Neural cell (in vitro differentiated cells): ENCODE data around the gene CEMIP. TPM values are rescaled to one million over a fixed set of nuclear protein-coding genes. Genes with fewer than 3 reads are reported as not detected.

ENCODE experiments used
- H2AFZ ChIP-seq: fragments of 200-600, 300-800 bp; sonication (generic), shearing (Covaris generic); 2 replicates; pipeline ENCODE4 v1.6.0; 2014; ENCODE audit warnings: low read depth, mild to moderate bottlenecking, antibody characterized with exemption, low read length, moderate library complexity
- H3F3A ChIP-seq: fragments of 200-600 bp; shearing (Covaris generic); 2 replicates; pipeline ENCODE4 v1.6.1; 2016; ENCODE audit warnings: mild to moderate bottlenecking, moderate library complexity, mixed read lengths, antibody characterized with exemption, low read length; ENCODE audit not compliant: insufficient read depth, poor library complexity, severe bottlenecking
- H3K27ac ChIP-seq: fragments of 200-600, 300-800 bp; sonication (generic), shearing (Covaris generic); 2 replicates; pipeline ENCODE4 v1.5.1; 2014; ENCODE audit warnings: mild to moderate bottlenecking, low read length, moderate library complexity
- H3K27me3 ChIP-seq: fragments of 300-800, 200-600 bp; sonication (generic), shearing (Covaris generic); 2 replicates; pipeline ENCODE4 v1.6.0; 2014; ENCODE audit warnings: mild to moderate bottlenecking, low read depth, low read length, moderate library complexity; ENCODE audit not compliant: insufficient read depth
- H3K36me3 ChIP-seq: fragments of 300-800, 200-600 bp; sonication (generic), shearing (Covaris generic); 2 replicates; pipeline ENCODE4 v1.5.1; 2014; ENCODE audit warnings: mild to moderate bottlenecking, antibody characterized with exemption, low read length, moderate library complexity; ENCODE audit not compliant: insufficient read depth
- H3K4me2 ChIP-seq: fragments of 300-800, 200-600 bp; sonication (generic), shearing (Covaris generic); 2 replicates; pipeline ENCODE4 v1.6.0; 2014; ENCODE audit warnings: mild to moderate bottlenecking, low read length
- H3K4me3 ChIP-seq: fragments of 300-800, 200-600 bp; sonication (generic), shearing (Covaris generic); 2 replicates; pipeline ENCODE4 v1.5.1; 2014; ENCODE audit warnings: mild to moderate bottlenecking, low read length, moderate library complexity
- H3K79me2 ChIP-seq: fragments of 200-600 bp; shearing (Covaris generic); replicated peaks from 2 replicates; pipeline ENCODE4 v1.6.0; 2014; ENCODE audit warnings: mild to moderate bottlenecking, low read length, moderate library complexity; ENCODE audit not compliant: insufficient read depth
- H3K9ac ChIP-seq: fragments of 300-800, 200-600 bp; sonication (generic), shearing (Covaris generic); 2 replicates; pipeline ENCODE4 v1.6.1; 2016; ENCODE audit warnings: mild to moderate bottlenecking, low read length, mixed read lengths
- H3K9me2 ChIP-seq: fragments of 200-600 bp; shearing (Covaris generic); 2 replicates; pipeline ENCODE4 v1.6.1; 2016; ENCODE audit warnings: mild to moderate bottlenecking, low read length, mixed read lengths; ENCODE audit not compliant: insufficient read depth
- H3K9me3 ChIP-seq: fragments of 200-600, 300-800 bp; sonication (generic), shearing (Covaris generic); 2 replicates; pipeline ENCODE4 v1.6.1; 2016; ENCODE audit warnings: mild to moderate bottlenecking, mixed run types, low read length, moderate library complexity, mixed read lengths
- H4K20me1 ChIP-seq: fragments of 200-600 bp; shearing (Covaris generic); 2 replicates; pipeline ENCODE4 v1.6.1; 2016; ENCODE audit warnings: mild to moderate bottlenecking, mixed run types; ENCODE audit not compliant: insufficient read depth
- EP300 ChIP-seq: fragments of 450-650 bp; conservative IDR thresholded peaks from 2 replicates; pipeline ENCODE4 v1.6.1; 2014; ENCODE audit warnings: antibody characterized with exemption, mild to moderate bottlenecking, moderate library complexity; ENCODE audit not compliant: poor library complexity, severe bottlenecking
- EZH2 ChIP-seq: fragments of 200-600, 300-800 bp; shearing (Covaris generic), sonication (generic); IDR thresholded peaks from 2 replicates; pipeline ENCODE4 v1.6.1; 2014; ENCODE audit warnings: antibody characterized with exemption, low read length, borderline replicate concordance, mild to moderate bottlenecking; ENCODE audit not compliant: insufficient read depth, poor library complexity, severe bottlenecking
- MXI1 ChIP-seq: fragments of 450-650 bp; conservative IDR thresholded peaks from 2 replicates; pipeline ENCODE4 v1.6.1; 2014; ENCODE audit warnings: antibody characterized with exemption, mild to moderate bottlenecking; ENCODE audit not compliant: poor library complexity, severe bottlenecking
- RAD21 ChIP-seq: fragments of 450-650 bp; conservative IDR thresholded peaks from 2 replicates; pipeline ENCODE4 v1.6.1; 2014; ENCODE audit warnings: antibody characterized with exemption, mild to moderate bottlenecking, moderate library complexity
- SMC3 ChIP-seq: fragments of 450-650 bp; conservative IDR thresholded peaks from 2 replicates; pipeline ENCODE4 v1.6.1; 2014; ENCODE audit warnings: antibody characterized with exemption, mild to moderate bottlenecking, moderate library complexity; ENCODE audit not compliant: poor library complexity
- TAF1 ChIP-seq: IDR thresholded peaks from 2 replicates; pipeline ENCODE4 v1.6.1; 2012; ENCODE audit warnings: low read depth
- polyA plus RNA-seq: library from polyadenylated mRNA; depleted of rRNA; stranded (reverse); fragments of >200 nt; gene quantifications from 2 replicates; pipeline ENCODE4 v1.2.3, GENCODE V29; 2014
- TF ChIP-seq, protein P1 (sequence below): IDR thresholded peaks from 2 replicates; pipeline ENCODE4 v1.6.1; 2012; ENCODE audit warnings: borderline replicate concordance
- TF ChIP-seq, protein P2 (sequence below): fragments of 450-650 bp; IDR thresholded peaks from 2 replicates; pipeline ENCODE4 v1.5.1; 2014; ENCODE audit warnings: antibody characterized with exemption, mild to moderate bottlenecking, moderate library complexity; ENCODE audit not compliant: poor library complexity, severe bottlenecking

CEMIP gene
- polyA plus RNA-seq, 1 donor from 2014 or later: 0.04 TPM

GRCh38 chr15:80921736-80922410 lies 142.7 kb downstream of the CEMIP start:
- Histone ChIP-seq H3K9ac (no peak overlapping the region), H4K20me1 (no peaks in the 10 kb centered on the region), H3K9me2 (no peaks in the 10 kb centered on the region), H3K4me3 (no peak overlapping the region), H2AFZ (no peak overlapping the region), H3K27me3 (no peaks in the 10 kb centered on the region), H3F3A (no peaks in the 10 kb centered on the region), H3K9me3 (no peaks in the 10 kb centered on the region), H3K36me3 (no peaks in the 10 kb centered on the region), H3K4me2 (no peak overlapping the region), H3K79me2 (no peaks in the 10 kb centered on the region), H3K27ac (no peak overlapping the region)
- TF ChIP-seq TAF1 (no peak), EZH2 (no peak), MXI1 (no peak), SMC3 (no peak)

DNA sequence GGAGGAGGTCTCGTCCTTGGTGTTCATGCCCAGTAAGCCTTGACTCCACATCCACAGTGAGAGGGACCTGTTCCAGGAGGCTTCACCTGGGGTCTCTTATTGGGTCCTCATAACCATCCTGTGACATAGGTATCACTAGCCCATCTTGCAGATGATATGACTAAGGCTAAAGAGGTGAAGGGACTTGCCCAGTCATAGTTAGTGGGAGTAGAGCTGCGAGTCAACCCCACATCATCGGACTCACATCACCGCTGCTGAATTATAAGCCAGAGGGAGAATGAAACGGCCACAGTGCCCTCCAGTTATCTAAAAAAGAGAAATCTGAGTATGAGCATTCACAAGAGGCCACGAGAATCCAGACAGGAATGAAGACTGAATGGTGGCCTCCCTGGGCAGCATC lies 144.5 kb downstream of the CEMIP start:
- H2AFZ ChIP-seq: no peak overlapping the region
- TF ChIP-seq, protein P1, sequence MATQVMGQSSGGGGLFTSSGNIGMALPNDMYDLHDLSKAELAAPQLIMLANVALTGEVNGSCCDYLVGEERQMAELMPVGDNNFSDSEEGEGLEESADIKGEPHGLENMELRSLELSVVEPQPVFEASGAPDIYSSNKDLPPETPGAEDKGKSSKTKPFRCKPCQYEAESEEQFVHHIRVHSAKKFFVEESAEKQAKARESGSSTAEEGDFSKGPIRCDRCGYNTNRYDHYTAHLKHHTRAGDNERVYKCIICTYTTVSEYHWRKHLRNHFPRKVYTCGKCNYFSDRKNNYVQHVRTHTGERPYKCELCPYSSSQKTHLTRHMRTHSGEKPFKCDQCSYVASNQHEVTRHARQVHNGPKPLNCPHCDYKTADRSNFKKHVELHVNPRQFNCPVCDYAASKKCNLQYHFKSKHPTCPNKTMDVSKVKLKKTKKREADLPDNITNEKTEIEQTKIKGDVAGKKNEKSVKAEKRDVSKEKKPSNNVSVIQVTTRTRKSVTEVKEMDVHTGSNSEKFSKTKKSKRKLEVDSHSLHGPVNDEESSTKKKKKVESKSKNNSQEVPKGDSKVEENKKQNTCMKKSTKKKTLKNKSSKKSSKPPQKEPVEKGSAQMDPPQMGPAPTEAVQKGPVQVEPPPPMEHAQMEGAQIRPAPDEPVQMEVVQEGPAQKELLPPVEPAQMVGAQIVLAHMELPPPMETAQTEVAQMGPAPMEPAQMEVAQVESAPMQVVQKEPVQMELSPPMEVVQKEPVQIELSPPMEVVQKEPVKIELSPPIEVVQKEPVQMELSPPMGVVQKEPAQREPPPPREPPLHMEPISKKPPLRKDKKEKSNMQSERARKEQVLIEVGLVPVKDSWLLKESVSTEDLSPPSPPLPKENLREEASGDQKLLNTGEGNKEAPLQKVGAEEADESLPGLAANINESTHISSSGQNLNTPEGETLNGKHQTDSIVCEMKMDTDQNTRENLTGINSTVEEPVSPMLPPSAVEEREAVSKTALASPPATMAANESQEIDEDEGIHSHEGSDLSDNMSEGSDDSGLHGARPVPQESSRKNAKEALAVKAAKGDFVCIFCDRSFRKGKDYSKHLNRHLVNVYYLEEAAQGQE: no peak
- no peak for TF ChIP-seq EZH2
- TF ChIP-seq SMC3: no peak
- no peaks in the 10 kb centered on the region for H3K36me3 ChIP-seq
- no peaks in the 10 kb centered on the region for H3F3A ChIP-seq
- no peak overlapping the region for H3K27ac ChIP-seq
- H3K9me2 ChIP-seq: no peaks in the 10 kb centered on the region
- H3K4me2 ChIP-seq: no peak overlapping the region
- no peak overlapping the region for H3K4me3 ChIP-seq
- no peaks in the 10 kb centered on the region for H4K20me1 ChIP-seq
- H3K27me3 ChIP-seq: no peaks in the 10 kb centered on the region
- H3K9ac ChIP-seq: no peak overlapping the region
- no peaks in the 10 kb centered on the region for H3K79me2 ChIP-seq
- H3K9me3 ChIP-seq: no peaks in the 10 kb centered on the region

GRCh38 chr15:80924278-80924677 lies 145.1 kb downstream of the CEMIP start:
- H4K20me1 ChIP-seq: no peaks in the 10 kb centered on the region
- H3F3A ChIP-seq: no peaks in the 10 kb centered on the region
- no peaks in the 10 kb centered on the region for H3K79me2 ChIP-seq
- H3K9me2 ChIP-seq: no peaks in the 10 kb centered on the region
- no peak overlapping the region for H3K27ac ChIP-seq
- H3K27me3 ChIP-seq: no peaks in the 10 kb centered on the region
- H3K36me3 ChIP-seq: no peaks in the 10 kb centered on the region
- no peak overlapping the region for H3K4me2 ChIP-seq
- H3K9ac ChIP-seq: no peak overlapping the region
- TF ChIP-seq, protein P1: no peak
- TF ChIP-seq, protein P2, sequence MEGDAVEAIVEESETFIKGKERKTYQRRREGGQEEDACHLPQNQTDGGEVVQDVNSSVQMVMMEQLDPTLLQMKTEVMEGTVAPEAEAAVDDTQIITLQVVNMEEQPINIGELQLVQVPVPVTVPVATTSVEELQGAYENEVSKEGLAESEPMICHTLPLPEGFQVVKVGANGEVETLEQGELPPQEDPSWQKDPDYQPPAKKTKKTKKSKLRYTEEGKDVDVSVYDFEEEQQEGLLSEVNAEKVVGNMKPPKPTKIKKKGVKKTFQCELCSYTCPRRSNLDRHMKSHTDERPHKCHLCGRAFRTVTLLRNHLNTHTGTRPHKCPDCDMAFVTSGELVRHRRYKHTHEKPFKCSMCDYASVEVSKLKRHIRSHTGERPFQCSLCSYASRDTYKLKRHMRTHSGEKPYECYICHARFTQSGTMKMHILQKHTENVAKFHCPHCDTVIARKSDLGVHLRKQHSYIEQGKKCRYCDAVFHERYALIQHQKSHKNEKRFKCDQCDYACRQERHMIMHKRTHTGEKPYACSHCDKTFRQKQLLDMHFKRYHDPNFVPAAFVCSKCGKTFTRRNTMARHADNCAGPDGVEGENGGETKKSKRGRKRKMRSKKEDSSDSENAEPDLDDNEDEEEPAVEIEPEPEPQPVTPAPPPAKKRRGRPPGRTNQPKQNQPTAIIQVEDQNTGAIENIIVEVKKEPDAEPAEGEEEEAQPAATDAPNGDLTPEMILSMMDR: no peak
- TF ChIP-seq SMC3 (no peak), RAD21 (no peak), EP300 (no peak)
- no peak overlapping the region for H2AFZ ChIP-seq
- no peaks in the 10 kb centered on the region for H3K9me3 ChIP-seq
- H3K4me3 ChIP-seq: no peak overlapping the region
